ENCODE data around the gene ZNF414. TPM values are rescaled to one million over a fixed set of nuclear protein-coding genes. Genes with fewer than 3 reads are reported as not detected.
"Not testable (repeated sequence)": the region's sequence is repeated elsewhere in the genome, so short reads cannot be mapped to it uniquely, and the experiment has no call there.

ZNF414 gene
- total and polyA plus RNA-seq, 5 donors: 13.4 to 19.3 (median 16.3) TPM

- intact Hi-C loops (cut with DNase I): no loop called here
- ATAC-seq: no peak
Measured at GRCh38 chr19:8517551-8518442, 3.8 kb upstream of the ZNF414 start.

GRCh38 chr19:8515317-8515716 is 1.4 kb upstream of the ZNF414 start:
- Histone ChIP-seq H3K4me1 (ENCODE audit: control insufficient read depth, insufficient read depth, low read length) (peaks cover 13% of the 10 kb centered on the region), H3K9me3 (ENCODE audit: control insufficient read depth, low read length) (no peaks in the 10 kb centered on the region), H3K4me3 (ENCODE audit: low read length) (no peak overlapping the region), H3K27me3 (ENCODE audit: control insufficient read depth, insufficient read depth) (no peaks in the 10 kb centered on the region), H3K27ac (ENCODE audit: low read length) (no peak overlapping the region)
- ATAC-seq: no peak
- 82% methylated on average over 11 of the region's 11 CpGs for WGBS
- intact Hi-C loops (cut with DNase I): no loop called here
- DNase-seq: peak in 1 of 3 donors; percentile 65

More at GRCh38 chr19:8517551-8518442, 3.8 kb upstream of the ZNF414 start:
- no peak for DNase-seq
- no peak overlapping the region for H3K4me3 ChIP-seq (ENCODE audit: low read length)
- H3K27me3 ChIP-seq (ENCODE audit: control insufficient read depth, insufficient read depth): no peaks in the 10 kb centered on the region
- H3K4me1 ChIP-seq (ENCODE audit: control insufficient read depth, insufficient read depth, low read length): peaks cover 13% of the 10 kb centered on the region
- H3K9me3 ChIP-seq (ENCODE audit: control insufficient read depth, low read length): no peaks in the 10 kb centered on the region
- WGBS: 38% methylated on average over 10 of the region's 10 CpGs
- peak overlapping the region; percentile 47 for H3K27ac ChIP-seq (ENCODE audit: low read length)

- H3K9me3 ChIP-seq (ENCODE audit: control insufficient read depth, low read length); intact Hi-C loops (cut with DNase I); ATAC-seq; H3K27me3 ChIP-seq (ENCODE audit: control insufficient read depth, insufficient read depth): not testable (repeated sequence)
- peak in 2 of 3 donors; percentile 66 for DNase-seq
- 77% methylated on average over 21 of the region's 21 CpGs for WGBS
- Histone ChIP-seq H3K27ac (ENCODE audit: low read length) (peak overlapping the region; percentile 100), H3K4me1 (ENCODE audit: control insufficient read depth, insufficient read depth, low read length) (peaks cover 13% of the 10 kb centered on the region), H3K4me3 (ENCODE audit: low read length) (peak overlapping the region; percentile 86)
Measured at GRCh38 chr19:8514505-8515009, 590 bp upstream of the ZNF414 start.

GRCh38 chr19:8513036-8513686 is 806 bp downstream of the ZNF414 start:
- H3K4me3 ChIP-seq (ENCODE audit: low read length): peak overlapping the region; percentile 86
- peak overlapping the region; percentile 100 for H3K27ac ChIP-seq (ENCODE audit: low read length)
- intact Hi-C loops (cut with DNase I): no loop called here
- WGBS: 58% methylated on average over 19 of the region's 19 CpGs
- H3K27me3 ChIP-seq (ENCODE audit: control insufficient read depth, insufficient read depth): no peaks in the 10 kb centered on the region
- H3K4me1 ChIP-seq (ENCODE audit: control insufficient read depth, insufficient read depth, low read length): peaks cover 13% of the 10 kb centered on the region
- no peaks in the 10 kb centered on the region for H3K9me3 ChIP-seq (ENCODE audit: control insufficient read depth, low read length)
- ATAC-seq (peak in 1 of 2 donors; percentile 3), DNase-seq (peak in 2 of 3 donors; percentile 32 to 76)

GRCh38 chr19:8512115-8512967 is 1.6 kb downstream of the ZNF414 start:
- WGBS: 78% methylated on average over 22 of the region's 22 CpGs
- intact Hi-C loops (cut with DNase I): no loop called here
- Histone ChIP-seq H3K4me3 (ENCODE audit: low read length) (no peak overlapping the region), H3K27me3 (ENCODE audit: control insufficient read depth, insufficient read depth) (no peaks in the 10 kb centered on the region), H3K9me3 (ENCODE audit: control insufficient read depth, low read length) (no peaks in the 10 kb centered on the region), H3K4me1 (ENCODE audit: control insufficient read depth, insufficient read depth, low read length) (peaks cover 9% of the 10 kb centered on the region), H3K27ac (ENCODE audit: low read length) (no peak overlapping the region)
- peak in 1 of 3 donors; percentile 24 for DNase-seq
- ATAC-seq: no peak

GRCh38 chr19:8511573-8512101 is 2.3 kb downstream of the ZNF414 start:
- Histone ChIP-seq H3K4me1 (ENCODE audit: control insufficient read depth, insufficient read depth, low read length) (peaks cover 9% of the 10 kb centered on the region), H3K27me3 (ENCODE audit: control insufficient read depth, insufficient read depth) (no peaks in the 10 kb centered on the region), H3K4me3 (ENCODE audit: low read length) (no peak overlapping the region), H3K9me3 (ENCODE audit: control insufficient read depth, low read length) (no peaks in the 10 kb centered on the region), H3K27ac (ENCODE audit: low read length) (no peak overlapping the region)
- no peak for ATAC-seq
- WGBS: 59% methylated on average over 45 of the region's 45 CpGs
- DNase-seq: peak in 2 of 3 donors; percentile 27 to 72
- intact Hi-C loops (cut with DNase I): no loop called here

- H3K4me3 ChIP-seq (ENCODE audit: low read length): no peak overlapping the region
- 78% methylated on average over 52 of the region's 52 CpGs for WGBS
Measured at GRCh38 chr19:8510589-8511115, 3.3 kb downstream of the ZNF414 start.

GRCh38 chr19:8506402-8506957 is 7.5 kb downstream of the ZNF414 start:
- DNase-seq (peak in 1 of 3 donors; percentile 31), ATAC-seq (peak; percentile 2 to 56)
- H3K4me3 ChIP-seq (ENCODE audit: low read length): peak overlapping the region; percentile 51
- H3K27me3 ChIP-seq (ENCODE audit: control insufficient read depth, insufficient read depth): no peaks in the 10 kb centered on the region
- intact Hi-C loops (cut with DNase I): loop anchor here in 2 of 4 donors (5.0 to 10.0 kb wide), 3 partner anchors 92 to 154 kb away; partner anchors contain the start of gene MARCHF2 (in 2 of the 2)
- no peak overlapping the region for H3K27ac ChIP-seq (ENCODE audit: low read length)
- 17% methylated on average over 18 of the region's 18 CpGs for WGBS
- H3K4me1 ChIP-seq (ENCODE audit: control insufficient read depth, insufficient read depth, low read length): peaks cover 2% of the 10 kb centered on the region
- no peaks in the 10 kb centered on the region for H3K9me3 ChIP-seq (ENCODE audit: control insufficient read depth, low read length)

More at GRCh38 chr19:8510589-8511115, 3.3 kb downstream of the ZNF414 start:
- DNase-seq (peak in 1 of 3 donors; percentile 57), ATAC-seq (no peak)
- H3K4me1 ChIP-seq (ENCODE audit: control insufficient read depth, insufficient read depth, low read length): peaks cover 10% of the 10 kb centered on the region
- intact Hi-C loops (cut with DNase I): no loop called here
- no peaks in the 10 kb centered on the region for H3K27me3 ChIP-seq (ENCODE audit: control insufficient read depth, insufficient read depth)
- H3K9me3 ChIP-seq (ENCODE audit: control insufficient read depth, low read length): no peaks in the 10 kb centered on the region
- H3K27ac ChIP-seq (ENCODE audit: low read length): no peak overlapping the region

- Histone ChIP-seq H3K9me3 (ENCODE audit: control insufficient read depth, low read length) (no peaks in the 10 kb centered on the region), H3K27me3 (ENCODE audit: control insufficient read depth, insufficient read depth) (no peaks in the 10 kb centered on the region), H3K4me1 (ENCODE audit: control insufficient read depth, insufficient read depth, low read length) (peaks cover 2% of the 10 kb centered on the region), H3K27ac (ENCODE audit: low read length) (no peak overlapping the region), H3K4me3 (ENCODE audit: low read length) (peak overlapping the region; percentile 51)
- DNase-seq (peak; percentile 79 to 94 (median 92)), ATAC-seq (peak; percentile 81 to 89)
- intact Hi-C loops (cut with DNase I): loop anchor here in 2 of 4 donors (5.0 to 10.0 kb wide), 3 partner anchors 91 to 154 kb away; partner anchors contain the start of gene MARCHF2 (in 2 of the 2)
- under 1% methylated on average over 56 of the region's 56 CpGs for WGBS
Measured at GRCh38 chr19:8505680-8506401, 8.1 kb downstream of the ZNF414 start.
